T-helper 22 cell (primary cell): ENCODE data around the gene DUSP28.
"Not testable (repeated sequence)": the region's sequence is repeated elsewhere in the genome, so short reads cannot be mapped to it uniquely, and the experiment has no call there.

Experiments
- DNase-seq: peaks from one replicate; pipeline ENCODE4 v3.0.0-alpha.2; 2020; ENCODE audit warnings: low read depth

DUSP28 gene

GRCh38 chr2:240527153-240527750, 32.9 kb upstream of the DUSP28 start:
- DNase-seq = no peak

- DNase-seq = no peak
Observed at GRCh38 chr2:240528406-240529040, 31.6 kb upstream of the DUSP28 start.

- DNase-seq = no peak
Observed at GRCh38 chr2:240529344-240529999, 30.7 kb upstream of the DUSP28 start.

GRCh38 chr2:240530181-240530580, 30.0 kb upstream of the DUSP28 start:
- DNase-seq = no peak

GRCh38 chr2:240531038-240531437, 29.1 kb upstream of the DUSP28 start:
- no peak for DNase-seq

GRCh38 chr2:240532031-240532775, 28.0 kb upstream of the DUSP28 start:
- no peak for DNase-seq

GRCh38 chr2:240538031-240538780, 22.0 kb upstream of the DUSP28 start:
- DNase-seq = no peak

- not testable (repeated sequence) for DNase-seq
Observed at GRCh38 chr2:240539101-240539500, 21.1 kb upstream of the DUSP28 start.

- no peak for DNase-seq
Observed at GRCh38 chr2:240539906-240540305, 20.3 kb upstream of the DUSP28 start.

GRCh38 chr2:240551288-240551687, 8.9 kb upstream of the DUSP28 start:
- no peak for DNase-seq

GRCh38 chr2:240551811-240552210, 8.3 kb upstream of the DUSP28 start:
- no peak for DNase-seq

- DNase-seq = no peak
Observed at GRCh38 chr2:240553956-240554480, 6.1 kb upstream of the DUSP28 start.

GRCh38 chr2:240554767-240555493, 5.2 kb upstream of the DUSP28 start:
- DNase-seq = no peak

GRCh38 chr2:240555541-240556250, 4.5 kb upstream of the DUSP28 start:
- DNase-seq = no peak

GRCh38 chr2:240556553-240557100, 3.5 kb upstream of the DUSP28 start:
- DNase-seq = peak; percentile 42

GRCh38 chr2:240557101-240557751, 2.9 kb upstream of the DUSP28 start:
- no peak for DNase-seq

- peak; percentile 38 for DNase-seq
Observed at GRCh38 chr2:240557808-240558207, 2.3 kb upstream of the DUSP28 start, which contains the start of gene ANKMY1. TSS of gene ANKMY1 (minus strand) at chr2:240557988. CDS start at chr2:240557335, 653 bp downstream.

- DNase-seq = no peak
Observed at GRCh38 chr2:240558236-240558761, 1.9 kb upstream of the DUSP28 start.

GRCh38 chr2:240559286-240559685, 871 bp upstream of the DUSP28 start:
- no peak for DNase-seq
